Activated T-cell treated with anti-CD3 and anti-CD28 coated beads, Interleukin-2, amount 50 U/mL, for 1 hour (primary cell): ENCODE results near the gene RRBP1.

Experiments used
- DNase-seq: peaks from one replicate; pipeline ENCODE4 v3.0.0-alpha.2; 2020

The RRBP1 gene

GRCh38 chr20:17631576-17632319 lies 50.3 kb downstream of the RRBP1 start:
- no peak for DNase-seq

- no peak for DNase-seq
Observed at GRCh38 chr20:17630806-17631195, 51.2 kb downstream of the RRBP1 start.

- no peak for DNase-seq
Observed at GRCh38 chr20:17630151-17630805, 51.8 kb downstream of the RRBP1 start.

- no peak for DNase-seq
Observed at GRCh38 chr20:17629678-17630089, 52.4 kb downstream of the RRBP1 start.

- no peak for DNase-seq
Observed at GRCh38 chr20:17629025-17629424, 53.0 kb downstream of the RRBP1 start.

- DNase-seq, result no peak
Observed at GRCh38 chr20:17628101-17628841, 53.8 kb downstream of the RRBP1 start.

- no peak for DNase-seq
Observed at GRCh38 chr20:17627101-17627955, 54.7 kb downstream of the RRBP1 start.

- no peak for DNase-seq
Observed at GRCh38 chr20:17626217-17627007, 55.6 kb downstream of the RRBP1 start.

GRCh38 chr20:17625246-17626051 lies 56.6 kb downstream of the RRBP1 start:
- DNase-seq, result no peak

- no peak for DNase-seq
Observed at GRCh38 chr20:17624551-17625245, 57.3 kb downstream of the RRBP1 start.

- DNase-seq, result no peak
Observed at GRCh38 chr20:17624070-17624469, 58.0 kb downstream of the RRBP1 start.

GRCh38 chr20:17622851-17623508 lies 59.1 kb downstream of the RRBP1 start:
- DNase-seq, result no peak

- no peak for DNase-seq
Observed at GRCh38 chr20:17622086-17622850, 59.8 kb downstream of the RRBP1 start.

- DNase-seq, result no peak
Observed at GRCh38 chr20:17621229-17621968, 60.6 kb downstream of the RRBP1 start.

- DNase-seq, result no peak
Observed at GRCh38 chr20:17620371-17621228, 61.4 kb downstream of the RRBP1 start.

GRCh38 chr20:17619351-17620093 lies 62.5 kb downstream of the RRBP1 start:
- peak; percentile 12 for DNase-seq

- DNase-seq, result no peak
Observed at GRCh38 chr20:17618673-17619013, 63.4 kb downstream of the RRBP1 start.
